VCaP (cell line): ENCODE measurements around the gene PRAF2.

Experiments
- H3K27ac ChIP-seq: fragments of 450-650 bp; 2 replicates; pipeline ENCODE4 v1.5.1; 2017
- CTCF ChIP-seq: fragments of 450-650 bp; conservative IDR thresholded peaks from 2 replicates; pipeline ENCODE4 v1.5.1; 2017; ENCODE audit warnings: mild to moderate bottlenecking, moderate library complexity

The PRAF2 gene

DNA sequence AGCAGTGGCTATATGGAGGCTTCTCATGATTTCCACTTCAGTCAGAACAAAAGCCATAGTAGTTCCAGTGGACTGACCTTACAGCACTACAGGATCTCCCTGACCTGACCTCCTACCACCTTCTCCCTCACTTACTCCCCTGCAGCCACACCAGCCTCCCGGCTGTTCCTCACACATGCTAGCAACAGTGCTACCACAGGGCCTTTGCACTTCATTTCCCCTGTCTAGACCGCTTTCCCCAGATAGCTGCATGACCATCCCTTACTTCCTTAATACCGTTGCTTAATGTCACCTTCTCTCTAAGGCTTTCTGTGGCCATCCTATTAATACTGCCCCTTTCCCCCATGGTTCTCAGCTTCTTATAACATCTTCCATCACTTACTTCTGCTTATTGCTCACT lies 36.6 kb upstream of the PRAF2 start:
- H3K27ac ChIP-seq: no peak overlapping the region
- TF ChIP-seq CTCF: no peak

- no peak for TF ChIP-seq CTCF
- H3K27ac ChIP-seq: no peak overlapping the region
These were observed 34.8 kb upstream of the PRAF2 start for GRCh38 chrX:49108641-49109040.

- H3K27ac ChIP-seq: no peak overlapping the region
- peak; percentile 26; the same call in 1 of the 2 replicates for TF ChIP-seq CTCF
These were observed 33.1 kb upstream of the PRAF2 start for GRCh38 chrX:49106930-49107329.

DNA sequence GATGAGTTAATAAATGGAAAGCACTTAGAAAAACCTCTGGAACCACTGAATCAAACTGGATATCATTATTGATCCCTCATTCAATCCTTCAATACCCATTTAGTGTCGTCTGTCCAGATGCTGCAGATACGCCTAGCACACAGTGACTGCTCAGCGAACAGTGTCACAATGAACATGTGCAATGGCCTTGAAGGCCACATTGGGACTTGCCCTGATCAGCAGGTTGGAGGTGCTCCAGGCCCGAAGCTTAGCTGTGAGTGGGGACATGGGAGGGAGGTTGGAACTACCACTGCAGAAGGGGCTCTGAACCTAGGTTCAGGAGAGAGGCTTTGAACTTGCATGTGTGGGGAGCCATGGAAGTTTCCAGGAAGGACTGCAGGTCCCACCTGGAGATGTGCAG lies 32.5 kb upstream of the PRAF2 start:
- no peak overlapping the region for H3K27ac ChIP-seq
- TF ChIP-seq CTCF: no peak

- H3K27ac ChIP-seq: no peak overlapping the region
- no peak for TF ChIP-seq CTCF
These were observed 29.8 kb upstream of the PRAF2 start for GRCh38 chrX:49103637-49104036.

DNA sequence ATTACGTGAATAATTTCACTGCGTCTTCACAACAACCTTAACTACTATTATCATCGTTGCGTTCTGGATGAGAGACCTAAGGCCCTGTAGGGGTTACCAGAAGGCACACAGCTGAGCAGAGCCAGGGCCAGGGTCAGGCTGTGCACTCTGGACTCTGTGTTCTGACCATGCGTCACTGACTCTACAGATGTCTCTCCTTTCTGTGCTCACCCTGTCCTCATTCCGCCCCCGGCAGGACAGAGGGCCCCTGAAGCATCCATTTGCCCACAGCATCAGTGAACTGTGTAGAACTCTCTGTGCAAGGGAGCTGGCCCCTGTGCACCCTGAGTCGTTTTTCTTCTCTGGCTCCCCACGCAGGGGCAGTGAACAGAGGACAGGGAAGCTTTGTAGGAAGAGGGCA lies 28.4 kb upstream of the PRAF2 start:
- TF ChIP-seq CTCF: no peak
- no peak overlapping the region; the same call in 1 of the 2 replicates for H3K27ac ChIP-seq

GRCh38 chrX:49101629-49101984 lies 27.8 kb upstream of the PRAF2 start:
- peak overlapping the region; percentile 63 for H3K27ac ChIP-seq

More at GRCh38 chrX:49101629-49101984, 27.8 kb upstream of the PRAF2 start:
- TF ChIP-seq CTCF: no peak
